HG03558 (cell line): ENCODE results near the gene FBXO46.
A peak's percentile ranks its signal among the peaks of the same experiment; 100 is the strongest.
"Not testable (repeated sequence)": the region's sequence is repeated elsewhere in the genome, so short reads cannot be mapped to it uniquely, and the experiment has no call there.

ENCODE experiments used
- ATAC-seq: cut with Tn5 transposase; IDR thresholded peaks from one replicate; pipeline ENCODE4 v1.9.1; 2021; ENCODE audit warnings: moderate number of reproducible peaks; ENCODE audit not compliant: unreplicated experiment; ENCODE audit errors: extremely low read depth

Gene FBXO46

DNA sequence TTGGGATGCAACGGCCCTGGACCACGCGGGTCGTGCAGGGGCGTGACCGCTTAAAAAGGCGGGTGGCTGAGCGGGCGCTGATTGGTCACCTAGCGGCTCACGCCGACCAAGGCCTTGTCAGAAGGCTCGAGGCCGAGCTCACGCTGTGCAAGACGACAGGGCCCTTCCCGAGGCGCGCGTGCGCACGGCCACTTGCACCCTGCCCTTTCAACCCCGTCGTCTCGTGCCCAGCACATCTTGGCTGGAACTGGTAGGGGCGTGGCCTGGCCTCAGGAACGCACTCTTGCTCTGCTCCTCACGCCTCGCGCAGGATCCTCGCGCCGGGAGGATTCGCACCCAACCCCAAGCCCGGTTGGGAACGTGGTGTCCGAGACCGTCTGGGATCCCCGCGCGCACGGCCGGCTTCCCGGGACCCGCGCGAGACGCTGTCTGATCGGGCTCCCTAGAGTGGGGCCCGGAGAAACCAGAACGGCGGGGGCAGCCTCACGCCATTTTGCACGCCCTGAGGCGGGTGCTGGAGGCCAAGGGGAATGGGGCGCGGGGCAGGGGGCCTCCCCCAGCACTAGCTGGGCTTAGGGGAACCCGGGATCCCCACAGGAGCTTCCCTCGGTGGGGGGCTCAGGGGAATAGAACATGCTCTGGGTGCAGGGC, 2.6 kb upstream of the FBXO46 start, which contains the start of gene MEIOSIN:
Gene MEIOSIN, plus strand, starts transcription at position 280 of the 651 bp plus-strand sequence. CDS start 1,938 bp downstream, outside the sequence.
- ATAC-seq: no peak

DNA sequence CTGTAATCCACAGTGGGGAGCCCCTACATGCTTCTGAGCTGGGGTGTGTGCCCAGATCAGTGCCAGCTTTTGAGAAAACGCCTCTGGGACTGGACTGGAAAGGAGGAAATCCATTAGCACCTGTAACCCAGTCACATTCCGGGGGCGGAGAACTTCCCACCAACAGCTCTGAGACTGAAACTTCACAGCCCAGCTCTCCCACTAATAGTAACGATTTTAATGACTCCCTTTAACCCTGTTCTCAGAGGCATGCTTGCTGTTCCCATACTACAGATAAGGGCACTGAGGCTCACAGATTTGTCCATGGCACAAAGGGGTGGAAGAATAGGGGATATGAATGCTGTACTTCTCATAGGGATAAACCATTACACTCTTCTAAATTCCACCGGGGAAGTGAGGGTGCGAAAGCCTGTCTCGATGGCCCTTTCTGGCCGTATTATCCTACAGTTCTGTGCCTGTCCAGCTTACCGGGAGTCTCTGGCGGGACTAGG, 851 bp downstream of the FBXO46 start:
- no peak for ATAC-seq

- not testable (repeated sequence) for ATAC-seq
Measured at GRCh38 chr19:45728683-45729082, 2.0 kb downstream of the FBXO46 start.

GRCh38 chr19:45720065-45720464, 10.6 kb downstream of the FBXO46 start:
- ATAC-seq: not testable (repeated sequence)

DNA sequence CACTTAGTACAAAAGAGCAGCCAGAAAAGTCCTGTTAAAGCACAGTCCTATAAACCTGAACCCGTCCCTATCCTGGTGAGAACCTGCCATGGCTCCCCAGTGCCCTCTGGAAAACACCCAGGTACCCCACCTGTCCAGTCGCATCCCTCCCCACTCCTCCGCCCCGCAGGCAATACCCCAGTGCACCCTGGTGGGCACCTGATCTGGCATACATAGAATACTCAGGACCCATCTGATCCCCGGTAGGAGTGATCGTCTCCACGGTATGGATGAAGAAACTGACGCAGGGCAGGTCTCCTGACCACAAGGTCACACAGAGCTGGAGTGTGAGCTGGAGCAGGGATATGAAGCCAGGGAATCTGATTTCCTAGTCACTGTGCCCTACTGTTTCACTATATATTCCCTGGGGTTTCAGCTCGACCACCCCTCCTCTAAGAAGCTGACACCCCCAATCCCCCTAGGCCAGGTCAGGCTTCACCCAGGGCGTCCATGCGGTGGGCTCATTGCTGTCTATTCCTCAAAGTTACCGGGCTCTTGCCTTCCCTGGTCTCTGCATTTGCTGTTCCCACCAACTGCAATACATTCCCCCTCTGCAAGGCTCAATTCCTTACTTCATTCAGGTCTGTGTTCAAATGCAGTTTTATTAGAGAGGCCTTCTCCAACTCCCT, 12.6 kb downstream of the FBXO46 start:
- no peak for ATAC-seq

- peak; percentile 79 for ATAC-seq
Measured at GRCh38 chr19:45717131-45717982, 13.3 kb downstream of the FBXO46 start.

GRCh38 chr19:45716359-45717130, 14.2 kb downstream of the FBXO46 start:
- no peak for ATAC-seq

DNA sequence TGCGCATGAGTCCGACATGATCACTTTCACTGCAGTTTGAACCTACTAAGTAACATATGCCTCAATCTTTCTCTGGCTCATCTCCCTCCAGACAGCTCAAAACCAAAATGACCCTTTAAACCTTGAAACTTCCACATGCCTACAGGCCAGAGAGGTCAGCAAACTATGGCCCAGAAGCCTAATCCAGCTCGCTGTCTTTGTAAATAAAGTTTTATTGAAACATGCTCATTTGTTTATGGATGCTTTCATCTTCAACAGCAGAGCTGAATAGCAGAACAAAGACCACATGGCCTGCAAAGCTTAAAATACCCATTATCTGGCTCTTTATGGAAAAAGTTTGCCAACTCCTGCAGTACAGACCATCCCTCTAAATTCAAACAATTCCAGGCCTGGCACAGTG, 15.6 kb downstream of the FBXO46 start:
- no peak for ATAC-seq

- no peak for ATAC-seq
Measured at GRCh38 chr19:45713141-45713540, 17.6 kb downstream of the FBXO46 start.

- no peak for ATAC-seq
Measured at GRCh38 chr19:45712699-45713067, 18.0 kb downstream of the FBXO46 start.

DNA sequence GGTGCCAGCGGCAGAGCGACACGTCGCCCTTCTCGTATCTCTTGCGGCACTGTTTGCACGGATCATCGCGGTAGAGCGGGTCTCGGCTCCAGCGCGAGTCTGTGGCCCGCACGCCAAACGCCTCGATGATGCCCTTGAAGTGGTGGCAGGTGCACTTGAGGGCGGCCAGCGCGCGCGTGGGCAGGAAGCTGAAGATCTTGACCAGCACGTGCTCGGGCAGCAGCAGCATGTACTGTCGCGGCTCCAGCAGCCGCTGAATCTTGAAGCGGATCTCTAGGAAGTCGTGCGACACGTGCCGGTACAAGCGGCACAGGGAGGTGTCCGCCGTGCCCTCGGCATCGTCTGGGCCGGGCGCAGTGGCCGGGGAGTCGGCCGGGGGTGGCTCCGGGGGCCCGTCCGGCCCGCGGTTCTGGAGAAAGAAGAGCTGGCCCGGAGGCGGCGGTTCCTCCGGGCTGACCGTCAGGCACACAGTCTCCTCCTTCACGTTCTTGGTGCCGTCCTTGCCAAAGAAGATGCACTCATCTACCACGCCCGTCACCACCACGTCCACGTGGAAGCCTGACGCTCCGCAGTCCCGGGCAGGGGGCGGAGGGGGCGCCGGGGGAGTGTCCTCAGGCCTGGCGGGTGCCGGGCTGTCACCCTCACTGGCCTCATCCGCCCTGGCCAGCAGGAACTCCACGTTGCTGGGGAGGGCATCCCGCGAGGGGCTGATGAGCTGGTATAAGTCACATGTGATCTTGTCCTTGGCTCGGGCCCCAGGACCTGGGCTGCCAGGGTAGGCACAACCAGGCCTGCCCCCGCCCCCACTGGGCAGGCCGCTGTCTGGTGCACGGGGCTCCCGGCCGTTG, 18.6 kb downstream of the FBXO46 start:
- ATAC-seq: no peak

DNA sequence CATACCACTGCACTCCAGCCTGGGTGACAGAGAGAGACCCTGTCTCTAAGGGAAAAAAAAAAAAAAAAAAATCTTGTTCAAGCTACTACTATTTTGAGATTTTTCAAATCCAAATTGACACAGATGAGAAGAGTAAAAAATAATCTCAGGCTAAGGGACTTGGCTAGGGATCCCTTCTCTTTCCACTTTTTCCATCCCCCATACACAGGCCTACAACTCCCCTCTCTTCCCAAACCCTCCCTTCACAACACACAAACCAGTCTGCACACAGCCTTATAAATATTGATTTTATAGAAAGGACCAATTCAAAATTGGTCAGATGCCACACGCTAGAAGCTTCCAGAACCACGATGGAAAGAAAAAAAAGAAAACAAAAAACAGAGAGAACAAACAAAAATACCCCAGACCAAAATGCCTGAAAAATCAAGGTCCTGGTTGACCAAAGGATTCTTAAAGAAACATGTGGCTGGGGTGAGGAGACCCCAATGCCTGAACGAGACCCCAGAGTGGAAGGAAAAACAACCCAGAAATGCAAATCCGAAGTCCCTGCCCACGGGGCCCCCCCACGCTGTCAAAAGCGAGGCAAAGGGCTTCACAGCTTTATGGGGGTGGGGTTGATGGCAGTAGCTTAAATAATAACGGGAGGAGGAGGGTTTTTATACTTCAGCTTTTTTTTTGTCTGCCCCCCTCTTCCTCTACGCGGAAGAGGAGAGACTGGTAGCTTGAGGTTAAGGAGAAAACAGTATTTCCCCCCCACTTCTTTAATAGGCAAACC, 20.2 kb downstream of the FBXO46 start:
- ATAC-seq: no peak

DNA sequence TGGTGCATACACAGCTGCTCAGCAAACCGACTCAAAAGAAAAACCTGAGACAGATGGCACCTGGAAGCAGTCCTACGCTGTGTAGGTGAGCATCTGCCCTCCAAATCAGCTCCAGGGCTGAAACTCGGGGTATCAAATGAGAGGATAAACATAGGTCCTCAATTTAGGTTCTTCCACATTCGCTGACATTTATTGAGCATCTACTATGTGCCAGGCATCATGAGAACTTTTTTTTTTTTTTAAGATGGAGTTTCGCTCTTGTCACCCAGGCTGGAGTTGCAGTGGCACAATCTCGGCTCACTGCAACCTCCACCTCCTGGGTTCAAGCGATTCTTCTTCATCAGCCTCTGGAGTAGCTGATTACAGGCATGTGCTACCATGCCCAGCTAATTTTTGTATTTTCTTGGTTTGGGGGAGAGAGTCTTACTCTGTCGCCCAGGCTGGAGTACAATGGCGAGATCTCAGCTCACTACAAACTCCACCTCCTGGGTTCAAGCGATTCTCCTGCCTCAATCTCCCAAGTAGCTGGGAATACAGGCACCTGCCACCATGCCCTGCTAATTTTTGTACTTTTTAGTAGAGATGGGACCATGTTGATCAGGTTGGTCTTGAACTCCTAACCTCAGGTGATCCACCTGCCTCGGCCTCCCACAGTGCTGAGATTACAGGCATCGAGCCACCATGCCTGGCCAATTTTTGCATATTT, 24.8 kb downstream of the FBXO46 start:
- ATAC-seq: no peak

- ATAC-seq: no peak
Measured at GRCh38 chr19:45705115-45705514, 25.6 kb downstream of the FBXO46 start.

DNA sequence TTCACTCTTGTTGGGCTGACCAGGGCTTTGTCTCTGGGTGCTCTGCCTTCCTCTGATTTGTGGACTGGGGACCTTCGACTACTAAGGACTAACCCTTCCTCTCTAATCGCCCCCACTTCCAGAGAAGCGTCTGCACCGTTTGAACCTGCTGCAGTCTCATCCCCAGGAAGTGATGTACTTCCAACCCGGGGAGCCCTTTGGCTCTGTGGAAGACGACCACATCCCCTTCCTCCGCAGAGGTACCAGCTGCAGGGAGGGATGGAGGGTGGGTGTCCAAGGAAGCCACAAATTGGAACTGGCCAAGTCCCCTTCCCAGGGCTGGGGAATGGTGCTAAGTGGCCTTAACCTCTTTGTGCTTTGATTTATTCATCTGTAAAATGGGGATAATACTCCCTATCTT, 29.0 kb downstream of the FBXO46 start:
- ATAC-seq: no peak

GRCh38 chr19:45693106-45693788, 37.4 kb downstream of the FBXO46 start:
- no peak for ATAC-seq
